Cardiac muscle cell (in vitro differentiated cells and primary cell): ENCODE results near the gene SLC44A5. TPM values are rescaled to one million over a fixed set of nuclear protein-coding genes. Genes with fewer than 3 reads are reported as not detected.

Source experiments
- DNase-seq, 2 donors: peaks; one replicate each; pipeline versions ENCODE4 v3.0.0 to v3.0.0-alpha.2; 2010 to 2017; ENCODE audit warnings: low read depth in 1 of 2, low spot score in 1 of 2
- H3K27ac ChIP-seq: fragments of 200-600 bp; sonication (generic); 2 replicates; pipeline ENCODE4 v1.5.1; 2016
- H3K27me3 ChIP-seq: fragments of 200-600 bp; sonication (generic); 2 replicates; pipeline ENCODE4 v1.6.0; 2016; ENCODE audit warnings: control low read depth
- H3K36me3 ChIP-seq: fragments of 200-600 bp; sonication (generic); 2 replicates; pipeline ENCODE4 v1.5.1; 2016; ENCODE audit warnings: control low read depth
- H3K4me1 ChIP-seq: fragments of 200-600 bp; sonication (generic); 2 replicates; pipeline ENCODE4 v1.8.1; 2017; ENCODE audit warnings: low read depth, mild to moderate bottlenecking, mixed run types
- H3K4me3 ChIP-seq: fragments of 200-600 bp; sonication (generic); 2 replicates; pipeline ENCODE4 v1.5.1; 2016; ENCODE audit warnings: mild to moderate bottlenecking
- H3K9me3 ChIP-seq: fragments of 200-600 bp; sonication (generic); 2 replicates; pipeline ENCODE4 v1.5.1; 2017; ENCODE audit warnings: low read depth, mild to moderate bottlenecking, control low read depth
- polyA plus RNA-seq: library from polyadenylated mRNA; unstranded; fragments of >200 nt; fragmentation: Nextera tagmentation; extraction: Ambion mirVana; gene quantifications from 2 replicates; pipeline ENCODE4 v1.2.1, GENCODE V29; 2016
- total RNA-seq: library from RNA; depleted of rRNA; stranded (reverse); fragments of >200 nt; gene quantifications from 2 replicates; pipeline ENCODE4 v1.2.3, GENCODE V29; 2016
- TF ChIP-seq, protein P1 (sequence below): IDR thresholded peaks from 2 replicates; pipeline ENCODE4 v1.5.1; 2012; ENCODE audit warnings: low read depth, mild to moderate bottlenecking, low read length

Gene SLC44A5
- total and polyA plus RNA-seq, 2 experiments from 2014 or later: 6.9 to 11.1 TPM

DNA sequence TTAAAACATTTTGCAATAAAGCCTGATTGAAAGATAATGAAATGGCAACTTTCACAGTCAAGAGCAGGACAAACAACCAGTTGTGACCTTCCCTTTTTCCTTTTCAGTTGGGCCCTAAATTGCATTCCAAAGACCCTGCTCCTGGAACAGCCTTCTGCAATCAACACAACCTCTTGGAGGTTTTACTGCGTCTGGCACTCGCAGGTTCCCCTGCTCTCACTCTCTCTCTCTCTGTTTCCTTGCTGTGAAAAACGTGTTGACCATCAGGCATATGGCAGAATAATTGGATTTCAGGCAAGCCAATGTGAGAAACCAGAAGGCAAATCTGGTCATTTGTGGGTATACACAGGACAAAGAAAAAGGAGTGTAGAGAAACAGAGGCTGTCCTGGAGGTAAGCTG lies 23.2 kb downstream of the SLC44A5 start:
- no peak overlapping the region for H3K4me3 ChIP-seq
- H3K4me1 ChIP-seq: no peaks in the 10 kb centered on the region
- H3K27ac ChIP-seq: no peak overlapping the region
- no peaks in the 10 kb centered on the region for H3K27me3 ChIP-seq
- no peaks in the 10 kb centered on the region for H3K36me3 ChIP-seq
- TF ChIP-seq, protein P1, sequence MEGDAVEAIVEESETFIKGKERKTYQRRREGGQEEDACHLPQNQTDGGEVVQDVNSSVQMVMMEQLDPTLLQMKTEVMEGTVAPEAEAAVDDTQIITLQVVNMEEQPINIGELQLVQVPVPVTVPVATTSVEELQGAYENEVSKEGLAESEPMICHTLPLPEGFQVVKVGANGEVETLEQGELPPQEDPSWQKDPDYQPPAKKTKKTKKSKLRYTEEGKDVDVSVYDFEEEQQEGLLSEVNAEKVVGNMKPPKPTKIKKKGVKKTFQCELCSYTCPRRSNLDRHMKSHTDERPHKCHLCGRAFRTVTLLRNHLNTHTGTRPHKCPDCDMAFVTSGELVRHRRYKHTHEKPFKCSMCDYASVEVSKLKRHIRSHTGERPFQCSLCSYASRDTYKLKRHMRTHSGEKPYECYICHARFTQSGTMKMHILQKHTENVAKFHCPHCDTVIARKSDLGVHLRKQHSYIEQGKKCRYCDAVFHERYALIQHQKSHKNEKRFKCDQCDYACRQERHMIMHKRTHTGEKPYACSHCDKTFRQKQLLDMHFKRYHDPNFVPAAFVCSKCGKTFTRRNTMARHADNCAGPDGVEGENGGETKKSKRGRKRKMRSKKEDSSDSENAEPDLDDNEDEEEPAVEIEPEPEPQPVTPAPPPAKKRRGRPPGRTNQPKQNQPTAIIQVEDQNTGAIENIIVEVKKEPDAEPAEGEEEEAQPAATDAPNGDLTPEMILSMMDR: no peak
- DNase-seq: peak in 1 of 2 donors; percentile 10
- H3K9me3 ChIP-seq: no peaks in the 10 kb centered on the region

DNA sequence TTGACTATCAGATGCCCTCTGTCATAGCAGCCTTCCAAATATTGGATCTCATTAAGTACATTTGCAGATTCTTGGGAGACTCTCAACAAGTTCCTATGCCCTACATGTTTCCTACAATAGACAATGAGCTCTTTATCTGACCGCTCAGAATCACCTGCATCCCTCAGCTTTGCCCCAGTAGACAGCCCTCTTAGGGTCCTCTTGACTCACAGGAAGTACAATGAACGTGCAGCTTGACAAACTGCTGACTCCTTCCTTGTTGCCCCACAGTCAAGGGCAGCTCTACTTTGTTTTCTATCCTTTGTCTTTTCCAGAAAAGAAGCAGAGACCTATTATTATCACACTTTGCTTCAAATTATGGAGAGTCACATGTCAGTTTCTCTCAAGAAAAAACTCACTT lies 27.6 kb downstream of the SLC44A5 start:
- H3K9me3 ChIP-seq: no peaks in the 10 kb centered on the region
- TF ChIP-seq, protein P1: no peak
- no peaks in the 10 kb centered on the region for H3K4me1 ChIP-seq

DNA sequence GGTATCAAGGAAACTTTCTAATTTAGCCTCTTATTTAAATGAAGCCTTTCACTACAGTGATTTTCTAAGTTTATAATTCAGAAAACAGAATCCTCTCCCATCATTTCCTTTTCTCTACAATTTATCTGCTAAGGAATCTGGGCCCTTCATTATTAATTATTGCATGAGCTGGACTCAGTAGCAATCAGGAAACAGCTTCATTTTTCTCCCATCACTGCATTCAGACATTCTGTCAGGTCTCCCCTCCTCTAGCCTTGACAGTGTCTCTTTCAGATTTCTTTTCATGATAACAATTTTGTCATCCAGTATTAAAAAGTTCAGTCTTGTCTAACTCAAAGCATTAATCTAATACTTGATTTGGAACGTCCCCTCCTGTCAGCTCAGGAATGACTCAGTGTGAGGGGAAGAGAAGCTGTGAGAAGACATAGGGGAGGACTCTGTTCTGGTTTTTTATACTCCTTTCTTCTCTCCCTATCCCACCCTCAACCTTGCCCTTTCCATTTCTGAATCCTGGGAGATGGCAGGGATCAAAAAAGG lies 28.1 kb downstream of the SLC44A5 start:
- Histone ChIP-seq H3K9me3 (no peaks in the 10 kb centered on the region), H3K4me1 (no peaks in the 10 kb centered on the region), H3K27me3 (no peaks in the 10 kb centered on the region), H3K4me3 (no peak overlapping the region), H3K36me3 (no peaks in the 10 kb centered on the region), H3K27ac (no peak overlapping the region)
- TF ChIP-seq, protein P1: peak; percentile 23
- peak in 1 of 2 donors; percentile 23 for DNase-seq

More for the DNA sequence above, 27.6 kb downstream of the SLC44A5 start:
- H3K4me3 ChIP-seq: no peak overlapping the region
- no peak for DNase-seq
- H3K27me3 ChIP-seq: no peaks in the 10 kb centered on the region
- H3K27ac ChIP-seq: no peak overlapping the region
- H3K36me3 ChIP-seq: no peaks in the 10 kb centered on the region

DNA sequence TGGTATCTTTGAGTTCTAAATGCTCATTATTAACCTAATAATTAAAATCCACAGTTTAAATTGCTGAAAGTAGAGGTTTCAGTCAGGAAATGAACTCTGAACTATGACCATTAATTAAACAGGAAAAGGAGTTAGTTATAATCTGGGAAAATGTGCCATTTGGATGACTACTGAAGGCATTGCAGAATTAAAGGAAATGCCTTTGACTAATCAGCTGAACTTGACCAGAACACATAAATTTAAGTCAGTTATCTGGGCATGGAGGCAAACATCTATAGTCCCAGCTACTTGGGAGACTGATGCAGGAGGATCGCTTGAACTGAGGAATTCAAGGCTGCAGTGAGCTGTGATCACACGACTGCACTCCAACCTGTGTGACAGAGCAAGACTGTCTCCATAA lies 31.9 kb downstream of the SLC44A5 start:
- TF ChIP-seq, protein P1: no peak
- H3K27ac ChIP-seq: no peak overlapping the region
- H3K4me1 ChIP-seq: no peaks in the 10 kb centered on the region
- H3K27me3 ChIP-seq: no peaks in the 10 kb centered on the region
- H3K4me3 ChIP-seq: no peak overlapping the region
- H3K36me3 ChIP-seq: no peaks in the 10 kb centered on the region
- DNase-seq: peak in 1 of 2 donors; percentile 32
- no peaks in the 10 kb centered on the region for H3K9me3 ChIP-seq

DNA sequence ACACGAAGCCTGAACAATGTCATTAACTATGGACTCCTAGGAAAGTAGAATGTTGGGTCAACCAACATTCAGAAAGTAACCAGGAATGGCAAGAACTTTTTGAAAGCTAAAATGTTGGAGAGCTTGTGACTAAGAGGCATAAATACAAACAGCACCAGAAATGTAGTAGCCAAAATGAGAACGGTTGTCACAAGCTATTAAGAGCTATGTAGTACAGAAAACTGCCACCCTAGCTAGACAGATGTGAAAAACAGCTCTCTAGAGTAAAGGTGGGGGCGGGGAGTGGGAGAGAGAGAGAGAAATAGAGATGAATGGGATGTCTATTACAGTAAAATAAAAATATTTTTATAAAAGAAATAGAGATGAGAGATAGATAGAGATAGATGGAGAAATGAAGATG lies 35.1 kb downstream of the SLC44A5 start:
- no peaks in the 10 kb centered on the region for H3K9me3 ChIP-seq
- no peak for DNase-seq
- H3K36me3 ChIP-seq: no peaks in the 10 kb centered on the region
- H3K4me3 ChIP-seq: no peak overlapping the region
- TF ChIP-seq, protein P1: no peak
- no peaks in the 10 kb centered on the region for H3K27me3 ChIP-seq
- H3K4me1 ChIP-seq: no peaks in the 10 kb centered on the region
- no peak overlapping the region for H3K27ac ChIP-seq
